Activated gamma-delta T cell treated with anti-CD3 and anti-CD28 coated beads, Interleukin-2, amount 50 U/mL, for 16 hours (primary cell): ENCODE data around the gene RNU2-63P.
"Not testable (repeated sequence)": the region's sequence is repeated elsewhere in the genome, so short reads cannot be mapped to it uniquely, and the experiment has no call there.

Experiments
- DNase-seq: peaks from one replicate; pipeline ENCODE4 v3.0.0-alpha.2; 2020; ENCODE audit warnings: low read depth

The RNU2-63P gene

DNA sequence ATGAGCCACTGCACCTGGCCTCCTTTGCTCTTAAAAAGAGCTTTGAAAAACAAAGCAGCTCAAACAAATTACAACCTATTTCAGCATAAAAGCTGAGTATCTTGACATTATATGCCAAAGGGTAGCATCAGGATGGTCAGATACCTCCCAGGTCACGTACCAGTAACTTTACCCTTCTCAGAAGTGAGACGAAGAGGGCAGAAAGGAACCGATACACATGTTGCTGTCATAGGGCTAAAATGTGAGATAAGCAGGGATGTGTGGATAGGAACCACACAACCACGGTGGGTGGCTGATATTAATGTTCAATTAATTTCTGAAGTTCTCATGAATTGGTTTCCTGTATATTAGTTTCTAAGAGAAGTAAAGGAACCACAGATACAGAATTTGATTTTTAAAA is 12.6 kb upstream of the RNU2-63P start:
- no peak for DNase-seq

DNA sequence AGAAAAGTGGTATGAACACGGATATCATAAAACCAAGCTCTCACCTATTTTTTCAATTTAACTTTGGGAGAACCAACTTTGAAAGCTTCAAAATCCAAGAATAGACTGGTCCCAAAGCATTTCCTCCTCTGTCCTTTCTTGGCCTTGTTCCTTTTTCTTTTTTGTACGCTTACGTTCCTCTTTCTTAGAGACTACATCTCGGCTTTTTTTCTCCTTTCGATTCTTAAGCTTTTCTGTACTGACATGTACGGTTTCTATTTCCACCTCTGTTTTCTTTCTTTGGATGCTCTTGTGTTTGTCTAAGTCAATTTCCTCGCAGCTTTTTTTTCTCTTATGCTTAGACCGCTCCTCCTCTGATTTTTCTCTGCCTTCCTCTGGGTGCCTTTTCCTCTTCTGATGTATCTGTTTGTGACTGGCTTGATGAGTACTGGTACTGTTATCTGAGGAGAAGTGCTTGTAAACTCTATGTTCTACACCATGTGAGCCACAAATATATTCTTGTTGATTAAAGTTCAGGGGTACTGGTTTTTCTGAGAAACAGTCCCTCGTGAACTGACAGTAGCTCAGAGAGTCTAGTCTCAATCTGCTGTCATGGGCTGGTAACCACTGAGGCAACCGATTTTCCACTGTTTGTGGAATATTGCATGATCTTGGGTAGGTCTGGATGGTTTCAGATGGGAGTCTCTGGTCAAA is 11.5 kb upstream of the RNU2-63P start:
- DNase-seq = no peak

DNA sequence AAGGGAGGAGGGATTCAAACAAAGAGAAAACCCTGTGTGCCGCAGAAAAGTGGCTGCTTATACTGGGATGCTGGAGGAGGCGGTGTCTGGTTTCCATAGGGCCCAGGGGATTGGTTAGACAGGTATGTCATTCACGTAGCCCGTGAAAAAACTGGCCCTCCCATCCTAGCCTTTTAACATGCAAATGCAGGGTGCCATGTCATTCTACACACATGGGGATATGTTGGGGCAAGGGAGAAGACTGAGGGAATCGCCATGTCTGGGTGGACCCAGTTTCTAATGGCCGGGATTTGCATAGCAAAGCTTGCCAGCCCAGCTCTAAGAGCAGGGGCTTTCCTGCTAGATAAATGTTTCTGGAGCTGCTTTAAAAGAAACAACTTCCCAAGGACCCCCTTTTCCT is 8.2 kb upstream of the RNU2-63P start:
- no peak for DNase-seq

DNA sequence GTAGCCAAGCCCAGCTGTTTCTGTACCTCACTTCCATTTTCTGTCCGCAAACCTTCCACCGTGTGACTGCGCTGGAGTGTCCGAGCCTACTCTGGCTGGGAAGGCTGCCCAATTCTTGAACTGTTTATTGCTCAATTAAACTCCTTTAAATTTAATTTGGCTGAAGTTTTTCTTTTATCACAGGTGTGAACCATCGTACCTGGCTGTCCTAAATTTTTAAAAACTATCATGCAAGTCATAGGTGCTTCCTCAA is 6.2 kb upstream of the RNU2-63P start:
- no peak for DNase-seq

DNA sequence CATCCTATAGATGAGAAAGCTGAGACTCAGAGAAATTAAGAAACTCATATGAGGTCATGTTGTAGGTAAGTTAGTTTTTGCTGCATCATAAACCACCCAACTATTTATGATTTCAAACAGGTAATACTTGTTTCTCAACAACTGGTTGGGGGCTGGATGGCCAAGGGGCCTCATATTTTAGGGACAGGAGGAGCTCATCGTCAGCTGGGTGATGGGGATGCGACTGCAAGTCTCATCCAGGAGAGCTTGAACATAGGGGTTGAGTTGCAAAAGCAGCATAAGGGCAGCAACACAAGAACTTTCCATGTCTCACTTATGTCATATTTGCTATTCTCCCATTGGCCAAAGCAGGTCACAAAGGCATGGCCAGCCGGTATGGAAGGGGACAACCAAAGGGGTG is 3.6 kb upstream of the RNU2-63P start:
- no peak for DNase-seq

DNA sequence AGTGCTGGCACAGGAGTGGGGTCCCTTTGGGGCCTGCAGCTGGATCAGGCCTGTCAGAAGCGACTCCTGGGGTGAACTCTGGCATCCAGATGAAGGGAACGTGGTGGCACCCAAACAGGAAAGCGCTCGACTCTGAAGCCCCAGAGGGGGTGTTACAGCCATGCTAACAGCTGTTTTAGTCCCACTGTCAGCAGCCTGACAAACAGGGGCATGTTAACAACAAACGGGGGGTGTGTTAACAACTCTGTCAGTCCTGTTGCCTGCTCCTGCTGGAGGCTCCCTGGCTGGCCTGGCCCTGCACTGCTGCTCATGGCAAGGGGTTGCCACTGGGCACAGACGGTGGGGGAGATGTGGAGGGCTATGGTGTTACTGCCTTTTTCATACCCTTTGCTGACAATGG is 2.6 kb upstream of the RNU2-63P start:
- no peak for DNase-seq

DNA sequence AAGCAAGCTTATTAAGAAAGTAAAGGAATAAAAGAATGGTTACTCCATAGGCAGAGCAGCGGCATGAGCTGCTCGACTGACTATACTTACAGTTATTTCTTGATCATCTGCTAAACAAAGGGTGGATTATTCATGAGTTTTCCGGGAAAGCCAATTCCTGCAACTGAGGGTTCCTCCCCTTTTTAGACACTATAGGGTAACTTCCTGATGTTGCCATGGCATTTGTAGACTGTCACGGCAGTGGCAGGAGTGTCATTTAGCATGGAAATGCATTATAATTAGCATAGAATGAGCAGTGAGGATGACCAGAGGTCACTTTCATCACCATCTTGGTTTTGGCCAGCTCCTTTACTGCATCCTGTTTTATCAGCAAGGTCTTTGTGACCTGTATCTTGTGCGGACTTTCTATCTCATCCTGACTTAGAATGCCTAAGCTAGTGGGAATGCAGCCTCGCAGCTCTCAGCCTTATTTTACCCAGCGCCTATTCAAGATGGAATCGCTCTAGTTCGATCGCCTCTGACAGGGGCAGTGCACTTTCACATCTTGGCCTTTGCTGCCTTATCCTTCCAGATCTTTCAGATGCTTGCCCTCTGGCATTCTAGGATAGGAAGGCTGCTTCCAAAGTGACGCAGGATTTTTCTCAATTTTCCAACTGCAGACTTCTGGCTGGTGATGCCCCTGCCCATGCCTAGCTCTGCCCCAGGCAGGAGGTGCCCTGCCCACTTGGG is 1.9 kb upstream of the RNU2-63P start:
- DNase-seq = not testable (repeated sequence)

DNA sequence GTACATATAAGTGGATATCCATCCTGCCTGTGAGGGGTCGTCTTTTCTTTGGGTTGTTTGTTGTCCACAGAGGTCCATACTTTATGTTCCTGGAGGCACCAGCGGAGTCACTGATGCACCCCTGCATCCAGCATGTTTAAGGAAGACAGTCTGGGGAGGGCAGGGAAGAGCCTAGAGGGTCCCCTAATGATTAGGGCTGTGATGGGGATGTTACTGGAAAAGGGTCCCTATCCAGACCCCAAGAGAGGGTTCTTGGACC is 1.4 kb upstream of the RNU2-63P start:
- not testable (repeated sequence) for DNase-seq

DNA sequence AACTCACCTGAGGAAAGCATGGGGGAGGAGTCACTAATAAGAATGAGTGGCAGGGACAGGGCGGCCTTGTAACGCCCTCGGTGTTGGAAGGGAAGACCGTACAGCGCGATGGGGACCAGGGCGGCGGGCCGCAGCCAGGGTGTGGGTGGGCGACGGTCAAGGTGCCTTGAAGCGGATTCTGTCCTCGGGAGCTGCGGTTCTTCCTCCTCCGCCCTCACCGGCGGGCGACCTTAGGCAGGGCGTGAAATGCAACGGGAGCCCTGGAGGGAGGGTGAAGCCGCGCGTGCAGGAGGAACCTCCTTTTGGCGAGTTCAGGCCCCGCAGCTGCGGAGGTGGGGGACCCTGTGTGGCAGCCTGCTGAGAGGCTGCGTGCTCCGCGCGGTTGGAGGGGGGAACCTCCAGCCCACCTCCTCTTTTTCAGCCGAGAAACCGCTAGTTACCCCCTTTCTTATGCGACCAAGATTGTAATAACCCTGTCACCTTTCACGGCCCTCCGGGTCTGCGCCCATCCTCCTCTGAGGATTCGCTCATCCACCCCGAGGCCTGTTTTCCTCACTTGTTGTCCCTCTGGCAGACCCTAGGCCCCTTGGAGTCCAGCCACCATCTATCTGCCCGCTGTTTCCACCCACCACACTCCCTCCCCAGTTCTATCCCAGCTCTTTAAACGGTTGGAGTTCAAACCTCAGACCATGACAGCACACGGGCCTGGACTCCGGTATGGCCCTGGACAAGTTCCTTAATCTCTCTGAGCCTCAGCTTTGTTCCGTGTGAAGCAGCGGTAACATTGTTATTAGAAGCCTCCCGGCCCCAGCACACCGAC is 823 bp upstream of the RNU2-63P start:
- DNase-seq = no peak

DNA sequence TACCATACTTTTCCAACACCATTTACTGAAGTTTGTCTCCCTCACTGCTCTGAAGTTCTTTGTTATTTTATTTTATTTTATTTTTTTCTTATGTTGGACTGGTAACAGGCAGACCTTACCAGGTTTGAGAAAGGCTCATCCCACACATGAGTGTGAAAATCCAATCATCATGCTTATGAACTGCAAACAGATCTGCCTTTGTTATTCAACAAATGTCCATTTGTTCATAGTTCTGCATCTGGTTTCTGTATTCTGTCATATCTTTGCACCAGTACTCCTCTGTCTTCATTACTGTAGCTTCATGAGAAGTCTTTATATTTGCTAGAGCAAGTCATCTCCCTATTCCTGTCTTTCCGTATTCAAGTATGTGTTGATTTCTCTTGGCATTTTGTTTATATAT is 5.3 kb downstream of the RNU2-63P start:
- no peak for DNase-seq

DNA sequence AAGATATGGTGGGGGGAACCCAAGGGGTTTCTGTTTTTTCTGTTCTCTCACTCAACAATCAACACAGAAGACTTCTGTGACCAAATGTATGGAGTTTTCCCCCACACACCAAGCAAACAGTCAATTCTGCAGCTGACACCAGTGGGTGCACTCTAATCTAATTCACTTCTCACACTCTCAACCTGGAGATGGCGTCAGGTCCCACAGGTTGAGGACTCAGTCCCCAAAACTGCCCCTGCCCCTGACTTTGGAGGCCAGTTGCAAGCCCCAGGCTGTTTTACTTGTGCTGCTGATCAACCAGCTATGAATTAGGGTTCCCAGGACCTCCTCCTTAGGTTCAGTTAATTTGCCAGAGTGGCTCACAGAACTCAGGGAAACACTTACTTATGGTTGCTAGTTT is 6.2 kb downstream of the RNU2-63P start:
- DNase-seq = no peak

DNA sequence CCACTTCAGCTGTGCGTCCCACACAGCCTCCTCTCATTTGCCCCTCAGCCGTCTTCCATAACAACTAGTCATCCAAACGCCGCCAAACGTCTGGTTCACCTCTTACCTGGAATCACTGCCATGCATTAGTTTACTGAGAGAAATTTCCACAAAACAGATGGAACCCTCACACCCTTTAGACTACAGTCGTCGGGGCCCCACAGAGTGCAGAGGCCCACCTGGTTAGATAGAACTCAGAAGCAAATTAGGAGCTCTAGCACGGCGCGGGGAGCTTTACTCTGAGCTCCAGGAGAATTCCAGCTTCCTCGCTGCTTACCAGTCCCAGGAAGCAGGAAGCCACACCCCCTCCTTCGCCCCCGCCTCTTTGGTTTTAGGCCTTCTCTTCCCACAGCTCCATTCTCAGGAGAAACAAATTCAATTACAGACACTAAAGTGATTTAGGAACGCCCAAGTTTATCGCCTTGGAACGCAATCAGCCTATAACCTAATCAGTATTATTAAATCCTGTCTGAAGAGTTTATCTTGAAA is 9.4 kb downstream of the RNU2-63P start:
- no peak for DNase-seq

DNA sequence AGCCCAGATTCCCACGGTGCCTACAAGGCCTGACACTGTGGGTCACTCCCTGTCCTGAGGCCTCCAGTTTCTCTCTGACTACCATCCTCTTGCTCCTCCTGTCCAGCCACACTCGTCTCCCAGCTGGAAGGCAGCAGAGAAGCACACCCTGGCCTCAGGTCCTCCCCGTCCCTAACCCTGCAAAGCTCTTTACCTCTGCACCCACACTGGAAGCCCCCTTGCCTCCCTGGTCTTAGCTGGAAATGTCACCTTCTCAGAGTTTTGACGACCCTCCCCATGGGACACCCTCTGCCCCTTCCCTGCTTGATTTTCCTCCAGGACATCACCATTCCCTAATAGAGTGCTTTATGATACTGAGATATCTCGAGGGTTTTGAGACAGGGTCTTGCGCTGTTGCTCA is 10.6 kb downstream of the RNU2-63P start:
- no peak for DNase-seq

DNA sequence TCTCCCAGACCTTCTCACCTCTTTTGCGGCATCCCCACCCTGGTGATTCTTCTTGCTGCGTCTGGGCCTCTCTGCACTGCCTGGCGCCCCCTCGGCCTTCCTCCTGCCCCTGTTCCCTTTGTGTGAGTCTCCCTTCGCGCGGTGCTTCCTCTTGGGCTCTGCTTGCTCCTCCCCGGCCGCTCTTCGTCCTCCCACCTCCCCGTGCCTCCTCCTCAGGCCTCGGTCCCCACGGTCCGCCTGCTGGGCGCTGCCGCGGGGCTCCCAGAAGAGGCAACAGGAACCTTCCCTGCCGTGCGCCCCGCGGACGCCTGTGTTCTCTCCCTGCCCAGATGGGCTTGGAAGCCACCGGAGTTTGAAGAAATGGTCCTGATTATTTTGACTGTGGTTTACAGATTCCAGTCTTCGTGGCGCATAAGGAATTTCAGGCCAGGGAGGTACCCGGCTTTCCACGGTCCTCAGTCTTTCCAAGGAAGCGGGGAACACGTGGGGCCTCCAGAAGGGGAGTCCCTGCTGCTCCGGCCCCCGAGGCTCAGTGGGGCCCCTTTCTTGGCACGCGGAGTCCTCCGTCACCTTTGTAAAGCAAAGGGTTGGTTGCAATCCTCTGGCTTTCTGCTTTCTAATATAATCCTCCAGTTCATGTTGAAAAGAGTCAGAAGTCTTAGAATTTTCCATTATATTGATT is 13.1 kb downstream of the RNU2-63P start:
- no peak for DNase-seq

DNA sequence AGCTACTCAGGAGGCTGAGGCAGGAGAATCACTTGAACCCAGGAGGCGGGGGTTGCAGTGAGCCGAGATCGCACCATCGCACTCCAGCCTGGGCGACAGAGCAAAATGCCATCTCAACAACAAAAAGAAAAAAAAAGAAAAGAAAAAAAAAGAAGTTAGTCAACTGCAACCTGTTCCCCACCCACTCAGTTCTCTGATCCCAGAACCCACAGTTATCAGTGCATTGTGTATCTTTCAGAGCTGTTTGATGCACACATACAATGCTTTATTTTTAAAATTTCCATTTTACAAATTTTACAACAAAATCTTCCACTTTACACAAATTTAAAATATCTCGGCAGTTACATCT is 14.0 kb downstream of the RNU2-63P start:
- DNase-seq = no peak

DNA sequence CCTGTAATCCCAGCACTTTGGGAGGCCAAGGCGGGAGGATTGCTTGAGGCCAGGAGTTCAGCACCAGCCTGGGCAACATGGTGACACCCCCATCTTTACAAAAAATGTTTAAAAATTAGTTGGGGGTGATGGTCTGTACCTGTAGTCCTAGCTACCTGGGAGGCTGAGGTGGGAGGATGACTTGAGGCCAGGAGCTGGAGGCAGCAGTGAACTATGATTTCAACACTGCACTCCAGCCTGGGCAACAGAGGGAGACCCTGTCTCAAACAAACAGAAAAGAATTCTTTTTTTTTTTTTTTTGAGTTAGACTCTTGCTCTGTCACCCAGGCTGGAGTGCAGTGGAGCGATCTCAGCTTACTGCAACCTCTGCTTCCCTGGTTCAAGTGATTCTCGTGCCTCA is 15.9 kb downstream of the RNU2-63P start:
- DNase-seq = not testable (repeated sequence)

DNA sequence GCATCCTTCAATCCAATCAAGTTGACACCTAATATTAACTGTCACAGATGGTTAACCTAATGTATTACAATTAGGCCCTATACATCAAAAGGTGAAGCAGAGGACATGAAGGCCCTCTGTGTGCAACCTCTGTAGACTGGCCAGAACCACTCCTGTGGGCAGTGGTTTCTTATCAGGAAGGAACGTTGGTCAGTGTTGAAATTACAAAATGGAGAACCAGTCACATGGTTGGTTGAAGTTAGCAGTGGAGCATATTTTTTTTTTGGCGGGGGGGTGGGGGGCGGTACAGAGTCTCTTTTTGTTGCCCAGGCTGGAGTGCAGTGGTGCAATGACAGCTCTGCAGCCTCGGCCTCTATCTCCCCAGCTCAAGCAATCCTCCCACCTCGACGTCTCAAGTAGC is 19.8 kb downstream of the RNU2-63P start:
- no peak for DNase-seq

DNA sequence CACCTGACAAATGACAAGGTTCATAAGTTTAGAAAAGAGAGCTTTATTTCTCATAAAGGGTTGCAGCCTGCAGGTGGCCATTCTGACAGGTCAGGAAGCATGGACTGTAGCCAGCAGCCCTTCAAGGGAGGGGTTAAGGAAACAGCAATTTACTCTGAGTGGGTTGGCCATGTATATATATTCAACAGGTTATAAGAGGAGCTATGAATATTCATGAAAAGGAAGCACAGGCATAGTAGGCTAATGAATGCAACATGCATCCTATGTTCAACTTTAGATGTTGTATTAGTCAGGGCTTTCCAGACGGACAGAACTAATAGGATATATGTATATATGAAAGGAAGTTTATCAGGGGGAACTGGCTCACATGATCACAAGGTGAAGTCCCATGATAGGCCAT is 20.6 kb downstream of the RNU2-63P start:
- DNase-seq = no peak

DNA sequence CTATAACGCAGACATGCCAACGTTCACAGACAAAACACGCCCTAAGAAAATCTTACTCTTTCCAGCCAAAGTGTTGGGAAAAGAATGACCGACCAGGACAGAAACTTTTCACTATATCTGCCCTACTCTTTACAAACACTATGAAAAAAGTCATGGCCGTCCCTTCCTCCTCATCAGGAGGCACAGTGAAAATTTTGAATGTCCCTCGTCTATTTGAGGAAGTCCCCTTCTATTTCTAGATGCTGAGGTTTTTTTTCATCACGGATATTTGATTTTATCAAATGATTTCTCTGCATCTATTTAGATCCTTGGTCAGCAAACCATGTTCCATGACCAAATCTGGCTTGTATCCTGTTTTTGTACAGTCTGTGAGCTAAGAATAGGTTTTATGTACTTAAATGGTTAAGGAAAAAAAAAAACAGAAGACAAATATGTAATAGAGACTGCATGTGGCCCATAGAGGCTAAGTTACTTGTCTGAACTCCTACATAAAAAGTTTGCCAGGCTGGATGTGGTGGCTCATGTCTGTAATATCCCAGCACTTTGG is 22.0 kb downstream of the RNU2-63P start:
- not testable (repeated sequence) for DNase-seq

DNA sequence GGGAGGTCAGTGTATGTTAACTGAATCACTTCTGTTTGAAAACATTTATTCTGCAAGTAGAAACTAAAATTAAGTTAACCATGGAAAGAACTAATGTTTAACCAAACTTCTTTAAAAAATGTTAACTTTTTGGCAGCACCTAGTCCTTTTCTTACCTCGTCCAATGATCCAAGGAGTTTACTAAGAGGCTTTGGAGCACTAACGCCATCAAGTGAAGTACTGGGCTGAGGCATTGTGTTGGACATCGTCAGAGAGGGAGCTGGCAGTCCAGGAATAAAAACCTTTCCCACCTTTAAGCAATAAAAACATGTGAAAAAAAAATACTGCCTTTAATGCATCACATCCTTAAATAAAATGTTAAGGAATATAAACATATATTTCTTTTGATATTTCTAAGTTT is 23.8 kb downstream of the RNU2-63P start:
- DNase-seq = not testable (repeated sequence)

DNA sequence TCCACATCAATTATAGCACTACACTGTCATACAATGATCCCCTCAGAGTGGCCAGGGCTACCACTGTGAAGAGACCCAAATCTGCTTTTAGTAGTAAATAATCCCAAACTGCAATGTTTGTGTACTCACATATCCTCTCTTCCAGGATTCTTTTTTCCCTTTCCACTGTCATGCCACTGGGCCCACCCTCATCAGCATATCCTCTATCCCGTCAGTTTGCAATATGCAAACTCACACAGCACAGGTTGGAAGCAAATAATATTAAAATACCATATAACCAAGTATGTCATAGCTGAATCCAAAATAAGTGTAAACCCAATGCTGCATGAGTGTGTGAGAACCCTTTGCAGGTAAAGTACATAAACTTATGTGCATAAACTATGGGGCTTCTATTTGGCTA is 28.9 kb downstream of the RNU2-63P start:
- not testable (repeated sequence) for DNase-seq

DNA sequence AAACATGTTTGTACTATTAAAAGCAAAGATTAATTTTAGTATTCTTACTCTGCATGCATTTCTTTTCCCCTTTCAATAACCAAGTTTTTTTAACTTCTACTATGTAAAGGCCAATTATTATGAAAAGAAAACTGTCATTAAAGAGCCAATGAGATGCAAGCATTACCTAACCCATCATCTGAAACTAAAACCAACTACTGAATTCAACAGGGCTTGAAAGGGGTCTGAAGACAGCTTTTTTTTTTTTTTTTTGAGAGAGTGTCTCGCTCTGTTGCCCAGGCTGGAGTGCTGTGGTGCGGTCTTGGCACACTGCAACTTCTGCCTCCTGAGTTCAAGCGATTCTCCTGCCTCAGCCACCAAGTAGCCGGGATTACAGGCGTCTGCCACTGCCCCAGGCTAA is 30.4 kb downstream of the RNU2-63P start:
- DNase-seq = not testable (repeated sequence)

DNA sequence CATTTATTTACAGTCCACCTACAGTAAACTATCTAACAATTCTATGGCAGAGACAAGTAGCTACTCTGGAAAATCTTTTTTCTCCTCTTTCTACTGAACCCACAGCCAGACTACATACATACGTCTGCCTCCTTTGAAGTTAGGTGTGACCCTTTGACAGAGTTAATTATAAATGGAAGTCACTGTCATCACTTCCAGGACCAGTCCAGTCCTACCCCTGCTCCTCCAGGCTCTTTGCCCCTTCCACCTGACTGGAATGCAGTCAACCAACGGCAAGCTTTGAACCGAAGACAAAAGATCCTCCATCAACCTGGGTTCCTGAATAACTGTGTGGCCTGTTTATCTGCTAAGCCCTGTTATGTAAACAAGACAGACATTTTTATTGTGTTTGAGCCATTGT is 35.2 kb downstream of the RNU2-63P start:
- not testable (repeated sequence) for DNase-seq
